T-helper 2 cell treated with Interferon-gamma antibody and Interleukin-4, amounts not matched to agents 5 μg/mL and 100 μg/mL, for 36 hours (primary cell): ENCODE data around the gene HTR2A.

Experiments used
- DNase-seq: peaks from one replicate; pipeline ENCODE4 v3.0.0; 2021; ENCODE audit warnings: low spot score
- H3K27ac Mint-ChIP-seq: one replicate; pipeline ENCODE4 v1.8.0; 2021; ENCODE audit warnings: mild to moderate bottlenecking, mixed read lengths
- H3K27me3 Mint-ChIP-seq: one replicate; pipeline ENCODE4 v1.8.0; 2021; ENCODE audit warnings: low read depth, mixed read lengths
- H3K36me3 Mint-ChIP-seq: one replicate; pipeline ENCODE4 v1.8.0; 2021; ENCODE audit warnings: low read depth, mixed read lengths
- H3K4me1 Mint-ChIP-seq: one replicate; pipeline ENCODE4 v1.8.0; 2021; ENCODE audit warnings: low read depth, mixed read lengths
- H3K4me3 Mint-ChIP-seq: one replicate; pipeline ENCODE4 v1.8.0; 2022; ENCODE audit warnings: mild to moderate bottlenecking, moderate library complexity, mixed read lengths
- H3K9me3 Mint-ChIP-seq: one replicate; pipeline ENCODE4 v1.8.0; 2021; ENCODE audit warnings: mixed read lengths

Gene HTR2A

GRCh38 chr13:46895381-46895780 lies 1.5 kb downstream of the HTR2A start:
- Mint-ChIP-seq H3K27me3 (peaks cover 68% of the 10 kb centered on the region), H3K27ac (no peak overlapping the region), H3K36me3 (no peaks in the 10 kb centered on the region), H3K4me1 (peaks cover 10% of the 10 kb centered on the region), H3K9me3 (no peaks in the 10 kb centered on the region), H3K4me3 (no peak overlapping the region)
- DNase-seq, result no peak

GRCh38 chr13:46894568-46894967 lies 2.3 kb downstream of the HTR2A start:
- H3K4me3 Mint-ChIP-seq, result peak overlapping the region; percentile 49
- no peaks in the 10 kb centered on the region for H3K9me3 Mint-ChIP-seq
- DNase-seq, result no peak
- H3K4me1 Mint-ChIP-seq, result peaks cover 10% of the 10 kb centered on the region
- H3K36me3 Mint-ChIP-seq, result no peaks in the 10 kb centered on the region
- no peak overlapping the region for H3K27ac Mint-ChIP-seq
- peaks cover 67% of the 10 kb centered on the region for H3K27me3 Mint-ChIP-seq

GRCh38 chr13:46893798-46894560 lies 2.9 kb downstream of the HTR2A start:
- DNase-seq, result peak; percentile 66
- peaks cover 68% of the 10 kb centered on the region for H3K27me3 Mint-ChIP-seq
- H3K4me3 Mint-ChIP-seq, result peak overlapping the region; percentile 77
- no peaks in the 10 kb centered on the region for H3K36me3 Mint-ChIP-seq
- no peaks in the 10 kb centered on the region for H3K9me3 Mint-ChIP-seq
- H3K27ac Mint-ChIP-seq, result no peak overlapping the region
- peaks cover 10% of the 10 kb centered on the region for H3K4me1 Mint-ChIP-seq

GRCh38 chr13:46893221-46893740 lies 3.6 kb downstream of the HTR2A start:
- H3K4me1 Mint-ChIP-seq, result peaks cover 10% of the 10 kb centered on the region
- H3K36me3 Mint-ChIP-seq, result no peaks in the 10 kb centered on the region
- peaks cover 66% of the 10 kb centered on the region for H3K27me3 Mint-ChIP-seq
- no peak for DNase-seq
- H3K4me3 Mint-ChIP-seq, result peak overlapping the region; percentile 77
- no peaks in the 10 kb centered on the region for H3K9me3 Mint-ChIP-seq
- H3K27ac Mint-ChIP-seq, result no peak overlapping the region

GRCh38 chr13:46885018-46885417 lies 11.8 kb downstream of the HTR2A start:
- Mint-ChIP-seq H3K36me3 (no peaks in the 10 kb centered on the region), H3K4me1 (no peaks in the 10 kb centered on the region), H3K4me3 (no peak overlapping the region), H3K9me3 (no peaks in the 10 kb centered on the region), H3K27me3 (peaks cover 15% of the 10 kb centered on the region), H3K27ac (no peak overlapping the region)
- no peak for DNase-seq

- Mint-ChIP-seq H3K4me3 (no peak overlapping the region), H3K4me1 (no peaks in the 10 kb centered on the region), H3K27me3 (peaks cover 17% of the 10 kb centered on the region), H3K9me3 (no peaks in the 10 kb centered on the region), H3K27ac (no peak overlapping the region), H3K36me3 (no peaks in the 10 kb centered on the region)
- no peak for DNase-seq
Measured at GRCh38 chr13:46884531-46884930, 12.3 kb downstream of the HTR2A start.

- H3K4me3 Mint-ChIP-seq, result no peak overlapping the region
- no peaks in the 10 kb centered on the region for H3K36me3 Mint-ChIP-seq
- no peaks in the 10 kb centered on the region for H3K9me3 Mint-ChIP-seq
- no peak for DNase-seq
- H3K4me1 Mint-ChIP-seq, result no peaks in the 10 kb centered on the region
- peaks cover 20% of the 10 kb centered on the region for H3K27me3 Mint-ChIP-seq
- no peak overlapping the region for H3K27ac Mint-ChIP-seq
Measured at GRCh38 chr13:46881621-46882020, 15.2 kb downstream of the HTR2A start.

GRCh38 chr13:46874006-46874405 lies 22.8 kb downstream of the HTR2A start:
- no peak for DNase-seq
- H3K9me3 Mint-ChIP-seq, result no peaks in the 10 kb centered on the region

GRCh38 chr13:46871557-46871956 lies 25.3 kb downstream of the HTR2A start:
- Mint-ChIP-seq H3K4me3 (no peak overlapping the region), H3K9me3 (no peaks in the 10 kb centered on the region), H3K36me3 (no peaks in the 10 kb centered on the region), H3K27me3 (peaks cover 20% of the 10 kb centered on the region), H3K4me1 (no peaks in the 10 kb centered on the region), H3K27ac (no peak overlapping the region)
- DNase-seq, result no peak

More at GRCh38 chr13:46874006-46874405, 22.8 kb downstream of the HTR2A start:
- no peak overlapping the region for H3K4me3 Mint-ChIP-seq
- H3K27ac Mint-ChIP-seq, result no peak overlapping the region
- H3K4me1 Mint-ChIP-seq, result no peaks in the 10 kb centered on the region
- H3K36me3 Mint-ChIP-seq, result no peaks in the 10 kb centered on the region
- peaks cover 30% of the 10 kb centered on the region for H3K27me3 Mint-ChIP-seq

GRCh38 chr13:46868091-46868490 lies 28.8 kb downstream of the HTR2A start:
- Mint-ChIP-seq H3K9me3 (no peaks in the 10 kb centered on the region), H3K27me3 (peaks cover 10% of the 10 kb centered on the region), H3K36me3 (no peaks in the 10 kb centered on the region), H3K27ac (no peak overlapping the region), H3K4me3 (no peak overlapping the region), H3K4me1 (no peaks in the 10 kb centered on the region)
- DNase-seq, result no peak

GRCh38 chr13:46866150-46866549 lies 30.7 kb downstream of the HTR2A start:
- no peaks in the 10 kb centered on the region for H3K9me3 Mint-ChIP-seq
- H3K36me3 Mint-ChIP-seq, result no peaks in the 10 kb centered on the region
- no peaks in the 10 kb centered on the region for H3K4me1 Mint-ChIP-seq
- H3K27me3 Mint-ChIP-seq, result peaks cover 10% of the 10 kb centered on the region
- DNase-seq, result no peak
- H3K27ac Mint-ChIP-seq, result no peak overlapping the region
- H3K4me3 Mint-ChIP-seq, result no peak overlapping the region

GRCh38 chr13:46864941-46865340 lies 31.9 kb downstream of the HTR2A start:
- Mint-ChIP-seq H3K4me1 (no peaks in the 10 kb centered on the region), H3K9me3 (no peaks in the 10 kb centered on the region), H3K27me3 (peaks cover 8% of the 10 kb centered on the region), H3K27ac (no peak overlapping the region), H3K36me3 (no peaks in the 10 kb centered on the region), H3K4me3 (no peak overlapping the region)
- DNase-seq, result no peak

- no peak overlapping the region for H3K4me3 Mint-ChIP-seq
- no peak overlapping the region for H3K27ac Mint-ChIP-seq
- H3K4me1 Mint-ChIP-seq, result no peaks in the 10 kb centered on the region
- no peak for DNase-seq
- H3K9me3 Mint-ChIP-seq, result no peaks in the 10 kb centered on the region
- peaks cover 2% of the 10 kb centered on the region for H3K27me3 Mint-ChIP-seq
- no peaks in the 10 kb centered on the region for H3K36me3 Mint-ChIP-seq
Measured at GRCh38 chr13:46861959-46862358, 34.9 kb downstream of the HTR2A start.

GRCh38 chr13:46860722-46861121 lies 36.1 kb downstream of the HTR2A start:
- Mint-ChIP-seq H3K36me3 (no peaks in the 10 kb centered on the region), H3K9me3 (no peaks in the 10 kb centered on the region), H3K4me3 (no peak overlapping the region), H3K27ac (no peak overlapping the region), H3K4me1 (no peaks in the 10 kb centered on the region), H3K27me3 (peaks cover 2% of the 10 kb centered on the region)
- DNase-seq, result no peak

- H3K27me3 Mint-ChIP-seq, result peaks cover 2% of the 10 kb centered on the region
- no peaks in the 10 kb centered on the region for H3K4me1 Mint-ChIP-seq
- DNase-seq, result no peak
- no peaks in the 10 kb centered on the region for H3K9me3 Mint-ChIP-seq
- H3K27ac Mint-ChIP-seq, result no peak overlapping the region
- H3K4me3 Mint-ChIP-seq, result no peak overlapping the region
- no peaks in the 10 kb centered on the region for H3K36me3 Mint-ChIP-seq
Measured at GRCh38 chr13:46858776-46859175, 38.1 kb downstream of the HTR2A start.
